IPS-18a (cell line): ENCODE measurements around the gene RIPOR1.
"Not testable (repeated sequence)": the region's sequence is repeated elsewhere in the genome, so short reads cannot be mapped to it uniquely, and the experiment has no call there.

ENCODE experiments used
- H3K27ac ChIP-seq: one replicate; pipeline ENCODE4 v1.5.1; 2013; ENCODE audit warnings: low read length
- H3K27me3 ChIP-seq: one replicate; pipeline ENCODE4 v1.6.1; 2013; ENCODE audit warnings: mild to moderate bottlenecking, low read length; ENCODE audit not compliant: control insufficient read depth, insufficient read depth
- H3K36me3 ChIP-seq: one replicate; pipeline ENCODE4 v1.6.1; 2013; ENCODE audit warnings: low read depth, low read length; ENCODE audit not compliant: control insufficient read depth
- H3K4me1 ChIP-seq: one replicate; pipeline ENCODE4 v1.6.1; 2013; ENCODE audit warnings: low read depth, low read length; ENCODE audit not compliant: control insufficient read depth
- H3K4me3 ChIP-seq: one replicate; pipeline ENCODE4 v1.5.1; 2013; ENCODE audit warnings: low read length
- H3K9ac ChIP-seq: one replicate; pipeline ENCODE4 v1.6.1; 2013; ENCODE audit warnings: mild to moderate bottlenecking, low read length, moderate library complexity
- H3K9me3 ChIP-seq: one replicate; pipeline ENCODE4 v1.6.1; 2013; ENCODE audit warnings: low read depth, low read length; ENCODE audit not compliant: control insufficient read depth

Gene RIPOR1

DNA sequence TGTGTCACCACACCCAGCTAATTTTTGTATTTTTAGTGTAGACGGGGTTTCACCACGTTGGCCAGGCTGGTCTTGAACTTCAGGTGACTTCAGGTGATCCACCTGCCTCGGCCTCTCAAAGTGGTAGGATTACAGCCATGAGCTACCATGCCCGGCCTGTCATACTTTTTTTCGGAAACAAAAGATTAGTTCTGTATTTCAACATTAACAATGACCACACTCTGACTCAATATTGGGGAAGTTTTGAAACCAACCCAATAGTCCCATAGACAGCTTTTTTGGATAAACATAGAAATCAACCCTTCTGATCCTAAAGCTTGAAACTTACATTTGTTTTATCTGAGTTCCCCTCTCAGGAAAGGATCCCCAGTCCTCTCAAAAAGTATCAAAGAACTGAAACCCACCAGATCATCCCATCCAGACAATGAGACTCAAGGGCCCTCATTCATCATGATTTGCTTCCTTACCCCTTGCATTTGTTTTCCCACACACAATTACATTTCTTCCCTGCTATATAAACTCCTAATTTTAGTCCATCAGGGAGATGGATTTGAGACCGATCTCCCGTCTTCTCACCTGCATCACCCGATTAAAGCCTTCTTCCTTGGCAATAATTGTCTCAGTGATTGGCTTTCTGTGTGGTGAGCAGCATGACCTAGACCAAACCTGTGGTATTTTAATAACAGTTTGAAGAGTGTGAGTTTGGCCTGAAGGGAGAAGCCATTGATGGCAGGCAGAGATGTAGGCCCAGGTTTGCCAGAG lies 38.1 kb upstream of the RIPOR1 start:
- Histone ChIP-seq H3K27ac (no peak overlapping the region), H3K9me3 (no peaks in the 10 kb centered on the region), H3K36me3 (no peaks in the 10 kb centered on the region), H3K9ac (no peak overlapping the region), H3K4me3 (no peak overlapping the region), H3K4me1 (peaks cover 5% of the 10 kb centered on the region), H3K27me3 (peaks cover 89% of the 10 kb centered on the region)

DNA sequence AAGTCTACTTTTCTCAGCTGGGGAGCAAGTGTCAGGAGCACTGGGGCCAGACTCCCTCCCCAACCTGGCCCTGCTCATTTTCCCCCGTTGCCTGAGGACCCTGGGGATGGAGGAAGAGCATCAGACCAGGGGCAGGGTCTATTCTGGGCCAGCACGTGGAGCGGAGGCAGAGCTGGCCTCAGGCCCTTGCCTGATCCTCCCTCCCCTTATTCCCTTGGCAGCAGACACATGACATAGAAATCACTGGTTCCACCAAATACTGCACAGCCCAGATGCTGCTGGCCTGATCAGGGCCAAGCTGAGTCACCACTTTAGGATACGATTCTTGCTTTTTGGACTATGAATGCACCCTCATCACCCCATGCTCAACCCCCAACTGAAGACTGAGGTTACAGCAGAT lies 29.5 kb upstream of the RIPOR1 start:
- Histone ChIP-seq H3K27me3 (peaks cover 15% of the 10 kb centered on the region), H3K4me1 (no peaks in the 10 kb centered on the region), H3K27ac (no peak overlapping the region), H3K4me3 (no peak overlapping the region), H3K9me3 (no peaks in the 10 kb centered on the region), H3K9ac (no peak overlapping the region), H3K36me3 (no peaks in the 10 kb centered on the region)

DNA sequence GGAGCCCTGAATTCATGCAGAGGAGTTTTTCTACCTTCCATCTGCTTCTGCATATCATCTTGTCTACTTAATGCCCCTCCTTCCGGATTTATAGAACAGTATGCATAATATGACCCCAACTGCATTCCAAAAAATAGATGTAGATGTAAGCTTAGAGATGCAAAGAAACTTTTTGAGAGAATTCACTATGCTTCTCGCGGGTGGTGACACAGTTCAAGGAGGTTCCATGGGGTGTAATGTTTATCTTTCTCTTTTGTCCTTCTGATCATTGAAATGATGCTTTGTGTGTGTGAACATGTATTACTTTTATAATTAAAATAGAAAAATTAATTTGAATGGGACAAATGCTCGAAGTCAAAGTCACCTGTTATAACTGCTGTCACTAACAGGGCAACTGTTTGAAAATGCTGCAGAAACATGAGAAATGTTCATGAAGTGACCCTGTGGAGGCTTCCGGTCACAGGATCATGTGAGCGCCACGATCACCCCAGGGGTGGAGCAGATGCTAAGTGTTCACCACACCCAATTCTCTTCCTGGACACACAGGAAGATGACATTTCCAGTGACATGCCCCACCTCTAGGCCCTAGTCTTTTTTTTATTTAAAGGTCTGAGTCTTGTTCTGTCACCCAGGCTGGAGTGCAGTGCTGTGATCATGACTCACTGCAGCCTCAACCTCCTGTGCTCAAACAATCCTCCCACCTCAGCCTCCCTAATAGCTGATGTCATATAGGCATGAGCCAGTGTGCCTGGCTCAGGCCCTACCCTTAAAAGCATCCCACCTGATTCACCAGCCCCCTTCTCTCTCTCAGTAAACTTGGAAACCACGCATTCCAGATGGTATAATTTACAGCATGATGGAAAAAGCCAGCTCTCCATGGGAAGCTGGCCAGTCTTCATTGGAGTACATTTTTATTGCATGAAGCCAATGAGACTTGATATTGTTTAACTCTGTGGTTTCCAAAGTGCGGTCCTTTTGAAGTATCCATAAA lies 24.3 kb upstream of the RIPOR1 start:
- H3K27me3 ChIP-seq, result peaks cover 6% of the 10 kb centered on the region
- H3K4me1 ChIP-seq, result no peaks in the 10 kb centered on the region
- H3K27ac ChIP-seq, result no peak overlapping the region
- H3K36me3 ChIP-seq, result no peaks in the 10 kb centered on the region
- H3K9me3 ChIP-seq, result no peaks in the 10 kb centered on the region
- H3K4me3 ChIP-seq, result no peak overlapping the region
- H3K9ac ChIP-seq, result no peak overlapping the region

DNA sequence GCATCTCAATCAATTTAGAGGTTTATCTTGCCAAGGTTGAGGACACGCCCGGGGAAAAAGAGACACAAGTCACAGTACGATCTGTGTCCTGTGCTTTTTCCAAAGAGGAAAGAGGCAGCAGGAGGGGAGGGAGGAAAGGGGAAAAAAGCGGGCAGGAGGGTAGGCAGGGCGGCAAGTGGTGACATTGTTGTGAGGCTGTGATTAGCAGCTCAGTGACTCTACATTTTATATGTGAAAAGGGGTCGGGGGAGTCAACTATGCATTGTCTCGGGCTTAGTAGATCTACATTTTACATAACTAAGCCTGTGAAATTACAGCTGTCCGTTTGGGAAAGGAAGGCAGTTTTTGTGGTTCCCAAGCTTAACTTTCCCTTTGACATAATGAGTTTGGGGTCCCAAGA lies 22.2 kb upstream of the RIPOR1 start:
- H3K27me3 ChIP-seq, result no peaks in the 10 kb centered on the region
- no peaks in the 10 kb centered on the region for H3K36me3 ChIP-seq
- H3K4me3 ChIP-seq, result no peak overlapping the region
- H3K9me3 ChIP-seq, result no peaks in the 10 kb centered on the region
- no peaks in the 10 kb centered on the region for H3K4me1 ChIP-seq
- no peak overlapping the region for H3K27ac ChIP-seq
- no peak overlapping the region for H3K9ac ChIP-seq

DNA sequence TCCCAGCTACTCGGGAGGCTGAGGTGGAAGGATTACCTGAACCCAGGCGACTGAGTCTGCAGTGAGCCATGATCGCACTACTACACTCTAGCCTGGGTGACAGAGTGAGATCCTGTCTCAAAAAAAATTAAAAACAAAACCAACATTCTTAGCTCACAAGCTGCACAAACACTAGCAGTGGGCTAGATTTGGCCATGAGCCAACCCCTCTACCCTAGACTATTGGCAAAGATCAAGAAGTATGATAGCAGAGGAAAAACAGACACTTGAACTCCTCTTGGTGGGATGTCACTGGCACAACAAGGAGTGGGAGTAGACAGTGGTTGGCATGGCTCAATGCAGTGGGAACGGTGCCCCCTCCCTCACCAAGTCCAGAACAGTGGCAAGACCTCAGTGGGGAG lies 19.6 kb upstream of the RIPOR1 start:
- no peak overlapping the region for H3K4me3 ChIP-seq
- no peaks in the 10 kb centered on the region for H3K4me1 ChIP-seq
- H3K36me3 ChIP-seq, result no peaks in the 10 kb centered on the region
- no peak overlapping the region for H3K27ac ChIP-seq
- no peak overlapping the region for H3K9ac ChIP-seq
- no peaks in the 10 kb centered on the region for H3K9me3 ChIP-seq
- no peaks in the 10 kb centered on the region for H3K27me3 ChIP-seq

DNA sequence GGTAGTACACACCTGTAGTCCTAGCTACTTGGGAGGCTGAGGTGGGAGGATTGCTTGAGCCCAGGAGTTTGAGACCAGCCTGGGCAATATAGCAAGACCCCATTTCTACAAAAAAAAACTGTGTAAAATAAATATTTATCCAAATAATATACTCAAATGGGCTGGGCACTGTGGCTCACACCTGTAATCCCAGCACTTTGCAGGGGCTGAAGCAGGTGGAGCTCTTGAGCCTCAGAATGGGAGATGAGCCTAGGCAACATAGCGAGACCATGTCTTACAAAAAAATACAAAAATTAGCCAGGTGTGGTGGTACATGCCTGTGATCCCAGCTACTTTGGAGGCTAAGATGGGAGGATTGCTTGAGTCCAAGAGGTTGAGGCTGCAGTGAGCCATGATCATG lies 14.7 kb upstream of the RIPOR1 start:
- not testable (repeated sequence) for H3K36me3 ChIP-seq, H3K27ac ChIP-seq, H3K4me3 ChIP-seq, H3K9ac ChIP-seq, H3K9me3 ChIP-seq, H3K27me3 ChIP-seq, H3K4me1 ChIP-seq

DNA sequence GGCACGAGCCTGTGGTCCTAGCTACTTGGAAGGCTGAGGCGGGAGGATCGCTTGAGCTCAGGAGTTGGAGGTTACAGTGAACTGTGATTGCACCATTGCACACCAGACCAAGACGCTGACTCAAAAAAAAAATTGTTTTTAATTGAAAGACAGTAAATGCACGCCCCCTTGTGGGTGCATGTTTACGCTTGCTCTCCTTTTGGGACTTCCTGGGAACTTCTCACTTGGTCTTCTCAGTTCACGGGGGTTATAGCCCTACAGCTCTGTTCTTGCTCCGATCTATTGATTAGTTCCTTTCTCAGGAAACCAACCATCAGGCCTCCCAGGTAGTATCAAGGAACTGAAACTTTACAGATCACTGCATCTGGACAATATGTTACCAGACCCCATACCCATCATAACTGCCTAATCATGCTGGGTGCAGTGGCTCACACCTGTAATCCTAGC lies 14.2 kb upstream of the RIPOR1 start:
- Histone ChIP-seq H3K9ac (no peak overlapping the region), H3K4me3 (no peak overlapping the region), H3K36me3 (no peaks in the 10 kb centered on the region), H3K27ac (no peak overlapping the region), H3K4me1 (no peaks in the 10 kb centered on the region), H3K9me3 (no peaks in the 10 kb centered on the region), H3K27me3 (peaks cover 10% of the 10 kb centered on the region)

DNA sequence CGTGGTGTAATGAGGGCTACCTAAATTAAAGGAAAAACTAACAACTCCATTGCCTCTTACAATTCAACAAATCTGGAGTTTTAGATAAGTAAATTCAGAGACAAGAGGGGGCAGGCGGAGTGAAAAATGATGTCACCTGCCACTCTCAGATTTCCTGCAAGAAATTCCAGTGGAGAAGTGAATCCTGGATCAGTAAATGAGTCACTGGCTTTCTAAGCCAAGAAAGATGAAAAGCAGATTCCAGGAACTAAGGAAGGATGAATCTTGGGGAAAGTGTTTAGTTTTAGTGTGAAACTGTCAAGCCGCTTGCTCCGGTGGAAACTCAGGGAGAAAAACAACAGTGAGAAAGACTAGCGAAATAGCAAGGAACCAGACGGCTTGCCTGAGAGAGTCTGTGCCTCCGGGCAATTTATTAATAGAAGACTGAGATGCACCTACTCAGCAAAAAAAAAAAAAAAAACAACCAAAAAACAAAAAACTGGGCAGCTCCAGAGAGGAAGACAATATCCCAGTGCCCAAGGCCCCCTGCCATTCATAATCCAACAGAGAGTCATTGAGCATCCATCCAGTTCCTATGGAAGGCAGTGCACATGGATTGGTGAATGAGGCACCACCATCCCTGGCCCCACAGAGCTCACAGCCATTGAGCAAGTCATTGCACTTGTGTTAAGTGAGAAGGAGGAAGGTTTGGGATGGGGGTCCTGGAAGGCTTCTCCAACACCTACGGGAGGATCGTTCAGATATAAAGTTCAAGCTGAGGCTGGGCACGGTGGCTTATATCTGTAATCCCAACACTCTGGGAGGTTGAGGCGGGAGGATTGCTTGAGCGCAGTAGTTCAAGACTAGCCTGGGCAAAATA lies 12.1 kb upstream of the RIPOR1 start:
- peaks cover 18% of the 10 kb centered on the region for H3K27me3 ChIP-seq
- H3K4me3 ChIP-seq, result no peak overlapping the region
- H3K36me3 ChIP-seq, result no peaks in the 10 kb centered on the region
- H3K9me3 ChIP-seq, result no peaks in the 10 kb centered on the region
- no peak overlapping the region for H3K27ac ChIP-seq
- no peaks in the 10 kb centered on the region for H3K4me1 ChIP-seq
- no peak overlapping the region for H3K9ac ChIP-seq

DNA sequence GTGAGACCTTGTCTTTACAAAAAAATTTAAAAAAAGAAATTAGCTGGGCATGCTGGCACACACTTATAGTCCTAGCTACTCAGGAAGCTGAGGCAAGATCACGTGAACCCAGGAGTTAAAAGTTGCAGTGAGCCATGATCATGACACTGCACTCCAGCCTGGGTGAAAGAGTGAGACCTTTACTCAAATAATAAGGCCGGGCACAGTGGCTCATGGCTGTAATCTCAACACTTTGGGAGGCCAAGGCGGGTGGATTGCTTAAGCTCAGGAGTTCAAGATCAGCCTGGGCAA lies 11.5 kb upstream of the RIPOR1 start:
- no peaks in the 10 kb centered on the region for H3K36me3 ChIP-seq
- H3K27ac ChIP-seq, result no peak overlapping the region
- H3K9me3 ChIP-seq, result no peaks in the 10 kb centered on the region
- H3K27me3 ChIP-seq, result peaks cover 22% of the 10 kb centered on the region
- H3K9ac ChIP-seq, result no peak overlapping the region
- H3K4me3 ChIP-seq, result no peak overlapping the region
- no peaks in the 10 kb centered on the region for H3K4me1 ChIP-seq

DNA sequence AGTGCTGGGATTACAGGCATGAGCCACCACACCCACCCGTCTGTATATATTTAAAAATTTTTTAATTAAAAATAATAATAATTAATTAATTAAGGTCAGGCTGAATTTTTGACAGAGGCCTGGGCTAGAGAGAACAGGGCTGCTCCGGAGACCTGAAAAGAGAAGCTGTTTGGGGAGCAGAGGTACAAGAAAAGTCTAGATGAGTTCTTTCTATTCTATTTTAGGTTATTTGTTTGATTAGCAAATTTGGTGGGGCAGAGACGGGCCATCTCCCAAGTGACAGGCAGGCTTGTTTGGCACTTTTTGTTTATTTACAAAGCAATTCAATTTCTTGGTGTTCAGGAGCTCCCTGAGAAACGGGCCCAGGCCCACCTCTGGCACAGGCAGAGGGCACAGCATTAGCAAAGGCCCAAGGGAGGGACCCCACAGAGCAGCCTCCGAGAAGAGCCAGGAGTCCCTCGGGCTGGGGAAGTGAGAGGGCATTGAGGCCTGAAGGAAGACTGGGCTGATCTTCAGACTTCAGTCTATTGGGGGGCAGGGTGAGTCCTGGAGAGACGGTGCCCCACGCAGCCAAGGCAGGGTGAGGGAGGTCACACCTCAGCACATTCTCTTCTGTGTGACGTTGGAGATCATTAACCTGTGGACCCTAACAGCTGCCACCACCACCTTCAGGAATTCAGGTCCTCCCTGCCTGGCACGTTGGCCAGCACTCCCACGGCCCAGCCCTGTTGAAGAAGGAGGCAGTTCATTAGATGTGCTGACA lies 10.8 kb upstream of the RIPOR1 start:
- no peak overlapping the region for H3K4me3 ChIP-seq
- H3K9ac ChIP-seq, result no peak overlapping the region
- H3K27ac ChIP-seq, result no peak overlapping the region
- H3K27me3 ChIP-seq, result peaks cover 28% of the 10 kb centered on the region
- no peaks in the 10 kb centered on the region for H3K36me3 ChIP-seq
- no peaks in the 10 kb centered on the region for H3K9me3 ChIP-seq
- H3K4me1 ChIP-seq, result no peaks in the 10 kb centered on the region

DNA sequence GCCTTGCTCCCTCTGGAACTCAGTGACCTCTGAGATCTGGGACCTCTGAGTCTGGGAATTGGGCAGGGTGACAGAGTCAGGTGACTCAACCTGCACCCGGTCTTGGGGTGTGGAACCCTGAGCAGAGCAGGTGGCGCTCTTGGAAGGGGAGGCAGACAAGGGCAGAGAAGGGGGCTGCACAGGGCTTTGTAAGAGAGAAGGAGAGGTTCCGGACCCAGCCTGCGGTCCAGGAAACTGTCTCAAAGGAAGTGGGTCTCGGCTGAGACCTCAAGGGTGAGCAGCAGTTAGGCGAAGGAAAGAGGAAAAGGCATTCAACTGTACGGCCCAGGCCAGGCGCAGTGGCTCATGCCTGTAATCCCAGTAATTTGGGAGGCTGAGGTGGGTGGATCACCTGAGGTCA lies 10.0 kb upstream of the RIPOR1 start:
- H3K27me3 ChIP-seq, result peaks cover 37% of the 10 kb centered on the region
- H3K27ac ChIP-seq, result no peak overlapping the region
- H3K9ac ChIP-seq, result no peak overlapping the region
- H3K9me3 ChIP-seq, result no peaks in the 10 kb centered on the region
- H3K4me3 ChIP-seq, result no peak overlapping the region
- H3K4me1 ChIP-seq, result no peaks in the 10 kb centered on the region
- H3K36me3 ChIP-seq, result no peaks in the 10 kb centered on the region
